ENCODE measurements around the gene DCLK3. TPM values are rescaled to one million over a fixed set of nuclear protein-coding genes. Genes with fewer than 3 reads are reported as not detected.
A peak's percentile ranks its signal among the peaks of the same experiment; 100 is the strongest.

Gene DCLK3
- total RNA-seq, 2 donors from 2014 or later = 2.1 to 3.9 TPM

- H3K4me3 Mint-ChIP-seq = no peak overlapping the region
- peaks cover 4% of the 10 kb centered on the region for H3K27me3 Mint-ChIP-seq (ENCODE audit: insufficient read depth)
- Histone ChIP-seq H3K9me3 (ENCODE audit: control insufficient read depth, low read length) (no peaks in the 10 kb centered on the region), H3K36me3 (ENCODE audit: control insufficient read depth, insufficient read depth, low read length) (no peaks in the 10 kb centered on the region), H3K4me3 (ENCODE audit: low read length) (no peak overlapping the region), H3K27ac (ENCODE audit: low read depth, low read length) (no peak overlapping the region), H3K27me3 (ENCODE audit: control insufficient read depth, insufficient read depth, low read length, poor library complexity, severe bottlenecking) (no peaks in the 10 kb centered on the region), H3K4me1 (ENCODE audit: control insufficient read depth, insufficient read depth, low read length) (no peaks in the 10 kb centered on the region), H3K9ac (ENCODE audit: extremely low read depth, low read length, poor library complexity, severe bottlenecking) (no peak overlapping the region)
- H3K27ac Mint-ChIP-seq = no peak overlapping the region
- no peaks in the 10 kb centered on the region for H3K4me1 Mint-ChIP-seq
- DNase-seq = no peak
- no peaks in the 10 kb centered on the region for H3K36me3 Mint-ChIP-seq (ENCODE audit: low read depth)
- WGBS, 2 experiments (ENCODE audit: insufficient coverage in 1 of 2, insufficient read length in 1 of 2) = 90 to 95% methylated on average over 4 of the region's 4 CpGs
- H3K9me3 Mint-ChIP-seq = no peaks in the 10 kb centered on the region
- no peak for TF ChIP-seq CTCF (conservative IDR thresholded peaks at IDR 0.05)
Observed at GRCh38 chr3:36709281-36709680, 55.1 kb downstream of the DCLK3 start.

GRCh38 chr3:36707623-36708409 is 56.5 kb downstream of the DCLK3 start:
- WGBS, 2 experiments (ENCODE audit: insufficient coverage in 1 of 2, insufficient read length in 1 of 2) = 54 to 72% methylated on average over 6 of the region's 6 CpGs
- Histone ChIP-seq H3K27ac (ENCODE audit: low read depth, low read length) (no peak overlapping the region), H3K9ac (ENCODE audit: extremely low read depth, low read length, poor library complexity, severe bottlenecking) (no peak overlapping the region), H3K4me1 (ENCODE audit: control insufficient read depth, insufficient read depth, low read length) (no peaks in the 10 kb centered on the region), H3K4me3 (ENCODE audit: low read length) (no peak overlapping the region), H3K27me3 (ENCODE audit: control insufficient read depth, insufficient read depth, low read length, poor library complexity, severe bottlenecking) (no peaks in the 10 kb centered on the region), H3K36me3 (ENCODE audit: control insufficient read depth, insufficient read depth, low read length) (no peaks in the 10 kb centered on the region), H3K9me3 (ENCODE audit: control insufficient read depth, low read length) (no peaks in the 10 kb centered on the region)
- Mint-ChIP-seq H3K4me3 (no peak overlapping the region), H3K27ac (no peak overlapping the region), H3K36me3 (ENCODE audit: low read depth) (no peaks in the 10 kb centered on the region), H3K9me3 (no peaks in the 10 kb centered on the region), H3K4me1 (no peaks in the 10 kb centered on the region), H3K27me3 (ENCODE audit: insufficient read depth) (peaks cover 4% of the 10 kb centered on the region)
- DNase-seq = peak; percentile 61
- TF ChIP-seq CTCF (conservative IDR thresholded peaks at IDR 0.05) = peak; percentile 43

GRCh38 chr3:36705015-36705414 is 59.3 kb downstream of the DCLK3 start:
- Mint-ChIP-seq H3K4me3 (no peak overlapping the region), H3K4me1 (no peaks in the 10 kb centered on the region), H3K9me3 (no peaks in the 10 kb centered on the region), H3K27me3 (ENCODE audit: insufficient read depth) (peaks cover 4% of the 10 kb centered on the region), H3K27ac (no peak overlapping the region), H3K36me3 (ENCODE audit: low read depth) (no peaks in the 10 kb centered on the region)
- H3K27ac ChIP-seq (ENCODE audit: low read depth, low read length) = no peak overlapping the region
- no peak overlapping the region for H3K9ac ChIP-seq (ENCODE audit: extremely low read depth, low read length, poor library complexity, severe bottlenecking)
- no peaks in the 10 kb centered on the region for H3K4me1 ChIP-seq (ENCODE audit: control insufficient read depth, insufficient read depth, low read length)
- 91 to 96% methylated on average over 6 to 8 of the region's 8 CpGs for WGBS, 2 experiments (ENCODE audit: insufficient coverage in 1 of 2, insufficient read length in 1 of 2)
- no peak overlapping the region for H3K4me3 ChIP-seq (ENCODE audit: low read length)
- TF ChIP-seq CTCF (conservative IDR thresholded peaks at IDR 0.05) = no peak
- H3K36me3 ChIP-seq (ENCODE audit: control insufficient read depth, insufficient read depth, low read length) = no peaks in the 10 kb centered on the region
- DNase-seq = no peak
- H3K27me3 ChIP-seq (ENCODE audit: control insufficient read depth, insufficient read depth, low read length, poor library complexity, severe bottlenecking) = no peaks in the 10 kb centered on the region
- no peaks in the 10 kb centered on the region for H3K9me3 ChIP-seq (ENCODE audit: control insufficient read depth, low read length)

Data from endodermal cell (in vitro differentiated cells).